B cell (primary cell): Measurements from ENCODE around the gene AZU1.

Experiments
- EZH2 ChIP-seq: IDR thresholded peaks from 2 replicates; pipeline ENCODE4 v1.6.1; 2012; ENCODE audit warnings: borderline replicate concordance, low read depth, mild to moderate bottlenecking, moderate library complexity, low read length; ENCODE audit not compliant: insufficient read depth, poor library complexity, severe bottlenecking
- TF ChIP-seq, protein P1 (sequence below): fragments of 200-600 bp; IDR thresholded peaks from one replicate; pipeline ENCODE4 v1.8.0; 2022; ENCODE audit warnings: antibody characterized with exemption, mild to moderate bottlenecking

DNA sequence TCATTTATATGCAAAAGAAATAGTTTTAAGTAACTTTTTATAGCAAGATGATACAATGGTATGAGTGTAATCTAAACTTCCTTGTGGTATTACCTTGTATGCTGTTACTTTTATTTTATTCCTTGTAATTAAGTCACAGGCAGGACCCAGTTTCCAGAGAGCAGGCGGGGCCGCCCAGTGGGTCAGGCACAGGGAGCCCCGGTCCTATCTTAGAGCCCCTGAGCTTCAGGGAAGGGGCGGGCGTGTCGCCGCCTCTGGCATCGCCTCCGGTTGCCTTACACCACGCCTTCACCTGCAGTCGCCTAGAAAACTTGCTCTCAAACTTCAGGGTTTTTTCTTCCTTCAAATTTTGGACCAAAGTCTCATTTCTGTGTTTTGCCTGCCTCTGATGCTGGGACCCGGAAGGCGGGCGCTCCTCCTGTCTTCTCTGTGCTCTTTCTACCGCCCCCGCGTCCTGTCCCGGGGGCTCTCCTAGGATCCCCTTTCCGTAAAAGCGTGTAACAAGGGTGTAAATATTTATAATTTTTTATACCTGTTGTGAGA lies 16.1 kb upstream of the AZU1 start:
- TF ChIP-seq, protein P1, sequence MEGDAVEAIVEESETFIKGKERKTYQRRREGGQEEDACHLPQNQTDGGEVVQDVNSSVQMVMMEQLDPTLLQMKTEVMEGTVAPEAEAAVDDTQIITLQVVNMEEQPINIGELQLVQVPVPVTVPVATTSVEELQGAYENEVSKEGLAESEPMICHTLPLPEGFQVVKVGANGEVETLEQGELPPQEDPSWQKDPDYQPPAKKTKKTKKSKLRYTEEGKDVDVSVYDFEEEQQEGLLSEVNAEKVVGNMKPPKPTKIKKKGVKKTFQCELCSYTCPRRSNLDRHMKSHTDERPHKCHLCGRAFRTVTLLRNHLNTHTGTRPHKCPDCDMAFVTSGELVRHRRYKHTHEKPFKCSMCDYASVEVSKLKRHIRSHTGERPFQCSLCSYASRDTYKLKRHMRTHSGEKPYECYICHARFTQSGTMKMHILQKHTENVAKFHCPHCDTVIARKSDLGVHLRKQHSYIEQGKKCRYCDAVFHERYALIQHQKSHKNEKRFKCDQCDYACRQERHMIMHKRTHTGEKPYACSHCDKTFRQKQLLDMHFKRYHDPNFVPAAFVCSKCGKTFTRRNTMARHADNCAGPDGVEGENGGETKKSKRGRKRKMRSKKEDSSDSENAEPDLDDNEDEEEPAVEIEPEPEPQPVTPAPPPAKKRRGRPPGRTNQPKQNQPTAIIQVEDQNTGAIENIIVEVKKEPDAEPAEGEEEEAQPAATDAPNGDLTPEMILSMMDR: no peak
- no peak for TF ChIP-seq EZH2
